NCI-H460 (cell line): Measurements from ENCODE around the gene RND1. TPM values are rescaled to one million over a fixed set of nuclear protein-coding genes. Genes with fewer than 3 reads are reported as not detected.

ENCODE experiments used
- DNase-seq: peaks from one replicate; pipeline ENCODE4 v3.0.0-alpha.2; 2016; ENCODE audit warnings: low read depth; ENCODE audit errors: extremely low read depth
- small RNA-seq, 2 experiments: library from RNA; depleted of rRNA; stranded (forward); fragments of <200 nt; gene quantifications; one replicate each; pipeline ENCODE3, GENCODE V24; 2014
- total RNA-seq: library from RNA; depleted of rRNA; stranded (reverse); fragments of >200 nt; shearing (Covaris generic); gene quantifications from 2 replicates; pipeline ENCODE4 v1.2.3, GENCODE V29; 2014; rRNA removed

Gene RND1
- total RNA-seq, 1 experiment from 2014 or later = 0.17 TPM

DNA sequence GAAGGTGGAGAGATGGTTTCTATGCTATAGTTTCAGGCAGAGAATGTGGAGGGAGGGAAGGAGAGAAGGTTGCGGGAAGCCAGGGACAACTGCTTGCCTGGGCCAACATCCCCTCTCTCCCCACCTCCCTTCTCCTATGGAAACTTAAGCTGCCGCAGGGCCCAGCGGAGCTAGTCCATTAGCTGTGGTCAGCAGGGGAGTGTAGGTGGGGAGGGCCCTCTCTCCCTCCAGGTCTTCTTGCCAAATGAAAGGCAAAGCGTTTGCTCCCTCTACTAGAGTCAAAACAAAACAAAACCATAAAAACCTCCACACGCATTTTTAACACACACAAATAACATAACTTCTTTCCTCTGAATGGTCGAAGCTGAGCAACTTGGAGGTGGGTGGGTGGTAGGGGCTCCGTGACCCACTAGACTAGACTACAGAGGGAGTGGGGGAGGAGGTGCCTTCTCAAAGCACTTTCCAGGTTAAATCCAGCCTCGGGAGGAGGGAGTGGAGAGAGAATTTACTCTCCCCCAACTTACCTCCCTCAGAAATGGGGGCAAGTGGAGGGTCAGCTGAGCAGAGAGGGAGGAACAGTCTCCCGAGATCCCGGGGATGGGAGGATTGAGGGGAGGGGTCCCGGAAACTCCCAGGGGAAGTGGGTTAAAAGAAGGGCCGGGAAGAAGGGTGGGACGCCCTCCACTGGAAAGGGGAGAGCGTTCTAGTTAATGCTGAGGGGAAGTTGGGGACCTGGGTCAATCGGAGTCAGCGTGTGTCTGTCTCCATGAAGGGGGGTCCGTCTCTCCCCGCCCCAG is 52.0 kb downstream of the RND1 start:
- no peak for DNase-seq

- DNase-seq = no peak
Measured at GRCh38 chr12:48812389-48812788, 53.3 kb downstream of the RND1 start.

DNA sequence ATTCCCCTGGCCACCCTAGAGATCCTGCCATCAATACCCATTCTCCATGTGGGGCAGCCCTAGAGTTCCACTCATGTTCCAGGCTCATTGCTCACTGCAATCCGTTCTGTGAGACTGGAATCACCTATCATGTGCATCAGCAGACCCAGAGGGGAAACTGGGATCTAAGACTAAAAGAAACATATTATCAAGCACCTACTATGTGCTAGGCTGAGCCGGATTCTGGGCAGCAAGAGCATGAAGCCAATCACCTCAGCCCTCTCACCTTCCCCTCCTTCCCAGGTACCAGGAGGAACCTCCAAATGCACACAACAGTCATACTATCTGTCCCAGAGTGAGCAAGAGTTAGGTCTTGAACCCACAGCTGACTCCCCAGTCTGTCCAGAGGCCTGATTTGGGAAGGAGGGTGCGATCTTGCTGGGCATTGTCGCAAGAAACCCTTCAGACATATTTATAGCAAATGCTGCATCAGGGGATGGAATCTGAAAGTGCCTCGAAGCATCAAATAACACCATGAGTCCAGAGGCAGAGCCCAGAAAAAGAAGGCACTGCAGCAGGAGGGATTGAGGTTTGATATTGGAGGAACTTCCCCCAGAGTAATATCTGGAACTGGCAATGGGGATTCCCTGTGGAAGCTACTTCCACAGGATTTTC is 54.1 kb downstream of the RND1 start:
- no peak for DNase-seq

GRCh38 chr12:48810903-48811431 is 54.7 kb downstream of the RND1 start:
- DNase-seq = no peak

DNA sequence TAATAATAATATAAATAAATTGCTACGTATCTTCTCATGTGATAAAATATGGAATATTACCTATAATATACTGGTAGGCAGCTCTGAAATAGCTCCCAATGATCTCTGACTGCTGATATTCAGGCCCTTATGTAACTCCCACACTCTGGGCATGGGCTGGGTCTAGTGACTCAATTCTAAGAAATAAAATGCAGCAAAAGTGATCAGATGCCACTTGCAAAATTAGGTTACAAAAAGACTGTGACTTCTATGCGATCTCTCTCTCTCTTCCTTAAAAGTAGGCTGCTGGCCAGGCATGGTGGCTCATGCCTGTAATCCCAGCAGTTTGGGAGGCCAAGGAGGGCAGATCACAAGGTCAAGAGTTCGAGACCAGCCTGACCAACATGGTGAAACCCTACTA is 57.7 kb downstream of the RND1 start:
- no peak for DNase-seq

Small RNAs within 50 kb of the gene (small RNA-seq; reads per million reads assigned to genes)
- gene AC073610.1 (0 reads per million in 2 experiments), gene RF00019 (0 reads per million in 2 experiments), gene RNU6-600P (0 reads per million in 2 experiments)

Other genes starting within 250 kb of the RND1 start
- gene KANSL2, start 183.6 kb downstream of the RND1 start, total RNA-seq = 63.9 and 66.4 TPM in 2 replicates
- gene CCNT1, start 149.2 kb downstream of the RND1 start, total RNA-seq = 36.8 and 43.6 TPM in 2 replicates
- gene ADCY6, start 76.8 kb downstream of the RND1 start, total RNA-seq = 8.0 and 8.8 TPM in 2 replicates
- 6.3 and 6.6 TPM in 2 replicates for gene CACNB3, start 47.4 kb downstream of the RND1 start, total RNA-seq
- 67.8 and 68.6 TPM in 2 replicates for gene DDX23, start 13.7 kb downstream of the RND1 start, total RNA-seq
- 47.1 and 54.6 TPM in 2 replicates for gene FKBP11, start 59.6 kb upstream of the RND1 start, total RNA-seq
- 45.5 and 50.8 TPM in 2 replicates for gene ARF3, start 91.6 kb upstream of the RND1 start, total RNA-seq
- 3.9 and 4.5 TPM in 2 replicates for gene WNT10B, start 105.9 kb upstream of the RND1 start, total RNA-seq
- not detected in 2 replicates for gene WNT1, start 112.5 kb upstream of the RND1 start, total RNA-seq
- gene DDN, start 133.5 kb upstream of the RND1 start, total RNA-seq = 0.40 and 0.50 TPM in 2 replicates
- 90.7 and 92.8 TPM in 2 replicates for gene PRKAG1, start 152.9 kb upstream of the RND1 start, total RNA-seq
- gene KMT2D, start 194.9 kb upstream of the RND1 start, total RNA-seq = 19.1 and 21.0 TPM in 2 replicates
- gene RHEBL1, start 204.1 kb upstream of the RND1 start, total RNA-seq = 3.6 and 5.1 TPM in 2 replicates
- gene DHH, start 228.9 kb upstream of the RND1 start, total RNA-seq = 0.07 TPM in 1 of 2 replicates, not detected in the other
- gene LMBR1L, start 245.0 kb upstream of the RND1 start, total RNA-seq = 34.0 and 35.6 TPM in 2 replicates